Liver (tissue), 3 donors: Measurements from ENCODE around the gene BLOC1S1.

Source experiments
- ATF3 ChIP-seq: IDR thresholded peaks from 2 replicates; pipeline ENCODE4 v1.6.1; 2016; ENCODE audit warnings: antibody characterized with exemption
- CTCF ChIP-seq: fragments of 150-350 bp; IDR thresholded peaks from 2 replicates; pipeline ENCODE4 v1.5.1; 2017; ENCODE audit warnings: improper control_type of control experiment, low read depth, low read length; ENCODE audit not compliant: missing input control
- HNF4A ChIP-seq, 2 donors: conservative IDR thresholded peaks; 2 replicates each; pipeline ENCODE4 v1.6.1; 2016; ENCODE audit warnings: antibody characterized with exemption in 2 of 2, mild to moderate bottlenecking in 2 of 2
- HNF4G ChIP-seq: IDR thresholded peaks from 2 replicates; pipeline ENCODE4 v1.6.1; 2016; ENCODE audit warnings: antibody characterized with exemption
- MAX ChIP-seq: IDR thresholded peaks from 2 replicates; pipeline ENCODE4 v1.6.1; 2016; ENCODE audit warnings: antibody characterized with exemption
- RAD21 ChIP-seq, 2 donors: IDR thresholded peaks; 2 replicates each; pipeline ENCODE4 v1.6.1; 2016; ENCODE audit warnings: antibody characterized with exemption in 2 of 2, mild to moderate bottlenecking in 2 of 2
- RXRA ChIP-seq, 2 donors: IDR thresholded peaks; 2 replicates each; pipeline ENCODE4 v1.6.1; 2017 to 2018; ENCODE audit warnings: antibody characterized with exemption in 2 of 2, mild to moderate bottlenecking in 1 of 2
- SP1 ChIP-seq: IDR thresholded peaks from 2 replicates; pipeline ENCODE4 v1.6.1; 2018; ENCODE audit warnings: antibody characterized with exemption, mild to moderate bottlenecking
- TAF1 ChIP-seq: conservative IDR thresholded peaks from 2 replicates; pipeline ENCODE4 v1.6.1; 2016; ENCODE audit warnings: antibody characterized with exemption, mild to moderate bottlenecking
- donor health status: healthy.
- donor health status: healthy.

GRCh38 chr12:55695349-55695748 lies 20.5 kb upstream of the BLOC1S1 start:
- TF ChIP-seq CTCF (no peak), MAX (no peak), HNF4A (conservative IDR thresholded peaks at IDR 0.05) (no peak), SP1 (no peak), ATF3 (no peak), TAF1 (no peak), HNF4G (no peak), RXRA (IDR thresholded peaks at IDR 0.05) (no peak), RAD21 (IDR thresholded peaks at IDR 0.05) (no peak)
